HEK293 (cell line): Measurements from ENCODE around the gene COL1A1.

ENCODE experiments used
- CTCF ChIA-PET: fragments of 350-600 bp; formaldehyde crosslinking; extraction: SDS; loops from one replicate; lab custom pipeline; 2021; ENCODE audit warnings: antibody characterized with exemption; lab: Yijun Ruan, JAX
- POLR2A ChIA-PET: fragments of 300-600 bp; formaldehyde crosslinking; extraction: SDS; loops from one replicate; lab custom pipeline; 2020; ENCODE audit warnings: antibody characterized with exemption, inconsistent platforms; lab: Yijun Ruan, JAX
- H3K27ac ChIP-seq: fragments of 200-500 bp; sonication (Bioruptor generic); 2 replicates; pipeline ENCODE4 v1.5.1; 2014; ENCODE audit warnings: low read depth, low read length, control low read depth, inconsistent platforms; ENCODE audit errors: extremely low read depth
- H3K36me3 ChIP-seq, 2 experiments: fragments of 200-500 bp in 1 of 2; sonication (Bioruptor generic) in 1 of 2; 1 replicate in 1 of 2; 2 replicates in 1 of 2; pipeline ENCODE4 v1.5.1; 2014 to 2017; ENCODE audit warnings: inconsistent platforms in 2 of 2, low read length in 2 of 2; ENCODE audit not compliant: control insufficient read depth in 2 of 2, insufficient read depth in 1 of 2
- H3K4me1 ChIP-seq: fragments of 200-500 bp; sonication (Bioruptor generic); 2 replicates; pipeline ENCODE4 v1.5.1; 2014; ENCODE audit warnings: mild to moderate bottlenecking, low read length, inconsistent platforms; ENCODE audit not compliant: control insufficient read depth, insufficient read depth
- H3K4me3 ChIP-seq: 2 replicates; pipeline ENCODE4 v1.5.1; 2011; ENCODE audit warnings: low read depth, mild to moderate bottlenecking, control low read depth, low read length, moderate library complexity
- H3K9me3 ChIP-seq: fragments of 200-500 bp; sonication (Bioruptor generic); 2 replicates; pipeline ENCODE4 v1.5.1; 2014; ENCODE audit warnings: low read depth, low read length, inconsistent platforms; ENCODE audit not compliant: control insufficient read depth, insufficient read depth
- ELK4 ChIP-seq: IDR thresholded peaks from 2 replicates; pipeline ENCODE4 v1.6.1; 2011; ENCODE audit warnings: mild to moderate bottlenecking, low read depth, low read length, borderline replicate concordance
- FEZF1 ChIP-seq: fragments of 450-650 bp; formaldehyde crosslinking; IDR thresholded peaks from 2 replicates; pipeline ENCODE4 v1.5.1; 2016; ENCODE audit warnings: missing biosample characterization, missing genetic modification characterization
- KLF16 ChIP-seq: fragments of 450-650 bp; formaldehyde crosslinking; IDR thresholded peaks from 2 replicates; pipeline ENCODE4 v1.5.1; 2017; ENCODE audit warnings: missing biosample characterization, missing genetic modification characterization
- PBX3 ChIP-seq: sonication (generic); formaldehyde crosslinking; IDR thresholded peaks from 2 replicates; pipeline ENCODE4 v1.8.1; 2022; ENCODE audit warnings: mild to moderate bottlenecking, moderate library complexity, missing genetic modification reagents
- PRDM4 ChIP-seq: fragments of 450-650 bp; formaldehyde crosslinking; IDR thresholded peaks from 2 replicates; pipeline ENCODE4 v1.5.1; 2017; ENCODE audit warnings: missing biosample characterization, missing genetic modification characterization
- ZBTB17 ChIP-seq: fragments of 450-650 bp; formaldehyde crosslinking; IDR thresholded peaks from 2 replicates; pipeline ENCODE4 v1.5.1; 2016; ENCODE audit warnings: missing biosample characterization, missing genetic modification characterization
- ZBTB48 ChIP-seq: fragments of 450-650 bp; formaldehyde crosslinking; IDR thresholded peaks from 2 replicates; pipeline ENCODE4 v1.5.1; 2016; ENCODE audit warnings: missing biosample characterization, missing genetic modification characterization
- ZBTB8A ChIP-seq: fragments of 450-650 bp; formaldehyde crosslinking; IDR thresholded peaks from 2 replicates; pipeline ENCODE4 v1.5.1; 2016; ENCODE audit warnings: missing biosample characterization, missing genetic modification characterization
- ZIC2 ChIP-seq: fragments of 450-650 bp; formaldehyde crosslinking; IDR thresholded peaks from 2 replicates; pipeline ENCODE4 v1.5.1; 2016; ENCODE audit warnings: missing biosample characterization, missing genetic modification characterization
- ZNF211 ChIP-seq: fragments of 450-650 bp; formaldehyde crosslinking; IDR thresholded peaks from 2 replicates; pipeline ENCODE4 v1.5.1; 2016; ENCODE audit warnings: low read depth, missing biosample characterization, missing genetic modification characterization
- ZNF335 ChIP-seq: fragments of 450-650 bp; formaldehyde crosslinking; conservative IDR thresholded peaks from 2 replicates; pipeline ENCODE4 v1.5.1; 2016; ENCODE audit warnings: missing biosample characterization, missing genetic modification characterization
- ZNF341 ChIP-seq: fragments of 450-650 bp; formaldehyde crosslinking; IDR thresholded peaks from 2 replicates; pipeline ENCODE4; 2016; ENCODE audit warnings: low read depth, missing biosample characterization, missing genetic modification characterization
- ZNF391 ChIP-seq: fragments of 450-650 bp; formaldehyde crosslinking; IDR thresholded peaks from 2 replicates; pipeline ENCODE4 v1.5.1; 2016; ENCODE audit warnings: low read depth, missing biosample characterization, missing genetic modification characterization, borderline replicate concordance
- ZNF473 ChIP-seq: fragments of 450-650 bp; formaldehyde crosslinking; IDR thresholded peaks from 2 replicates; pipeline ENCODE4 v1.5.1; 2017; ENCODE audit warnings: missing biosample characterization, missing genetic modification characterization
- ZNF548 ChIP-seq: fragments of 450-650 bp; formaldehyde crosslinking; IDR thresholded peaks from 2 replicates; pipeline ENCODE4 v1.5.1; 2016; ENCODE audit warnings: missing biosample characterization, missing genetic modification characterization
- ZNF580 ChIP-seq: fragments of 450-650 bp; formaldehyde crosslinking; IDR thresholded peaks from 2 replicates; pipeline ENCODE4 v1.5.1; 2016; ENCODE audit warnings: missing biosample characterization, missing genetic modification characterization
- ZNF639 ChIP-seq: fragments of 450-650 bp; formaldehyde crosslinking; IDR thresholded peaks from 2 replicates; pipeline ENCODE4 v1.5.1; 2016; ENCODE audit warnings: missing biosample characterization, missing genetic modification characterization
- ZNF658 ChIP-seq: fragments of 450-650 bp; formaldehyde crosslinking; IDR thresholded peaks from 2 replicates; pipeline ENCODE4; 2016; ENCODE audit warnings: missing biosample characterization, missing genetic modification characterization
- ZNF677 ChIP-seq: fragments of 450-650 bp; IDR thresholded peaks from 2 replicates; pipeline ENCODE4 v1.5.0; 2018; ENCODE audit warnings: missing biosample characterization, mild to moderate bottlenecking, missing genetic modification characterization, moderate library complexity

Gene COL1A1

GRCh38 chr17:50165867-50166517 is 35.4 kb downstream of the COL1A1 start, which contains the start of gene SGCA (continued):
- TF ChIP-seq ZIC2 (no peak), ZNF211 (tag by site-specific recombination) (no peak)
- TF ChIP-seq, all 188 proteins: peak for 0

- no peaks in the 10 kb centered on the region for H3K4me1 ChIP-seq
- ChIA-PET POLR2A (interaction anchor here (1.3 kb wide), 1 partner anchor 13 kb away, joined by 8 read pairs; no protein-coding TSS in a partner anchor), CTCF (interaction anchor here (0.6 to 7.4 kb wide), 14 partner anchors 9 to 131 kb away, joined by 3 to 106 read pairs (median 5); no protein-coding TSS in a partner anchor)
Measured at GRCh38 chr17:50165466-50165865, 36.0 kb downstream of the COL1A1 start.

More at GRCh38 chr17:50165466-50165865, 36.0 kb downstream of the COL1A1 start:
- H3K36me3 ChIP-seq = no peaks in the 10 kb centered on the region
- no peak for TF ChIP-seq PBX3 (CRISPR knock-in tag)
- TF ChIP-seq ZBTB48 = no peak
- no peak for TF ChIP-seq PRDM4
- no peak for TF ChIP-seq ZNF580
- TF ChIP-seq ZNF639 (tag by site-specific recombination) = no peak
- no peak for TF ChIP-seq ZNF658
- no peak for TF ChIP-seq KLF16 (tag by site-specific recombination)
- no peak for TF ChIP-seq ZNF341
- no peak for TF ChIP-seq ZBTB8A
- TF ChIP-seq ZNF335 (tag by site-specific recombination) = no peak
- TF ChIP-seq ZNF548 (tag by site-specific recombination) = no peak
- TF ChIP-seq ELK4 = no peak
- no peak for TF ChIP-seq ZNF677 (tag by site-specific recombination)
- no peak for TF ChIP-seq ZNF473 (tag by site-specific recombination)
- no peak for TF ChIP-seq FEZF1
- no peak for TF ChIP-seq ZNF391 (tag by site-specific recombination)
- TF ChIP-seq ZBTB17 (tag by site-specific recombination) = no peak
- TF ChIP-seq, all 188 proteins: peak for 0
- Histone ChIP-seq H3K9me3 (no peaks in the 10 kb centered on the region), H3K27ac (no peak overlapping the region), H3K4me3 (no peak overlapping the region)
